Stimulated activated CD4-positive, alpha-beta T cell treated with anti-CD3 and anti-CD28 coated beads, Interleukin-2, amount 100 ng/mL, for 4 hours (primary cell): ENCODE data around the gene CCNB2.

Experiments
- DNase-seq: peaks from one replicate; pipeline ENCODE4 v3.0.0-alpha.2; 2020; ENCODE audit warnings: low read depth

Gene CCNB2

GRCh38 chr15:59166601-59167265, 61.8 kb downstream of the CCNB2 start:
- no peak for DNase-seq

DNA sequence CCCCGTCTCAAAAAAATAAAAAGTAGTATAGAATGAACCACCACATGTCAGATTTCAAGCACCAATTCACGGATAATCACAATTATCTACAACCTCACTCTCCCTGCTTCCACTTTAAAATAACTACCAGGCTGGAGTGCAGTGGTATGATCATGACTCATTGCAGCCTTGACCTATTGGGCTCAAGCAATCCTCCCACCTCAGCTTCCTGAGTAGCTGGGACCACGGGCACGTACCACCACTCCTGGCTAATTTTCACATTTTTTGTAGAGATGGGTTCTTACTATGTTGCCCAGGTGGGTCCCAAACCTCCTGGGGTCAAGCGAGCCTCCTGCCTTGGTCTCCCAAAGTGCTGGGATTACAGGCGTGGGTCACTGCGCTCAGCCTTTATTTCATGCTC, 63.6 kb downstream of the CCNB2 start:
- no peak for DNase-seq

GRCh38 chr15:59169251-59169708, 64.3 kb downstream of the CCNB2 start:
- DNase-seq: no peak

GRCh38 chr15:59170295-59171066, 65.5 kb downstream of the CCNB2 start:
- no peak for DNase-seq

- DNase-seq: no peak
Observed at GRCh38 chr15:59171067-59171397, 66.1 kb downstream of the CCNB2 start.

- DNase-seq: no peak
Observed at GRCh38 chr15:59172289-59172901, 67.4 kb downstream of the CCNB2 start.

GRCh38 chr15:59173194-59173593, 68.2 kb downstream of the CCNB2 start:
- DNase-seq: no peak

- DNase-seq: no peak
Observed at GRCh38 chr15:59174151-59174834, 69.3 kb downstream of the CCNB2 start.
